Smooth muscle cell (in vitro differentiated cells): Measurements from ENCODE around the gene SCAMP1. TPM values are rescaled to one million over a fixed set of nuclear protein-coding genes. Genes with fewer than 3 reads are reported as not detected.

Experiments used
- DNase-seq: peaks from one replicate; lab custom pipeline; 2025; ENCODE audit not compliant: unreplicated experiment; lab: John Stamatoyannopoulos, UW
- H2AFZ ChIP-seq: fragments of 200-600 bp; sonication (generic); 2 replicates; pipeline ENCODE4 v1.6.0; 2016; ENCODE audit warnings: antibody characterized with exemption, low read depth, mild to moderate bottlenecking
- H3F3A ChIP-seq: fragments of 200-600 bp; sonication (generic); 2 replicates; pipeline ENCODE4 v1.6.0; 2017; ENCODE audit warnings: antibody characterized with exemption, low read depth
- H3K27ac ChIP-seq: fragments of 200-600 bp; sonication (generic); 2 replicates; pipeline ENCODE4 v1.5.1; 2016; ENCODE audit warnings: low read depth, mild to moderate bottlenecking
- H3K27me3 ChIP-seq: fragments of 200-600 bp; sonication (generic); 2 replicates; pipeline ENCODE4 v1.6.1; 2016; ENCODE audit warnings: low read depth, mild to moderate bottlenecking
- H3K36me3 ChIP-seq: fragments of 200-600 bp; sonication (generic); 2 replicates; pipeline ENCODE4 v1.5.1; 2016; ENCODE audit warnings: low read depth
- H3K4me1 ChIP-seq: fragments of 200-600 bp; sonication (generic); 2 replicates; pipeline ENCODE4 v1.5.1; 2016; ENCODE audit warnings: low read depth
- H3K4me2 ChIP-seq: fragments of 200-600 bp; sonication (generic); 2 replicates; pipeline ENCODE4 v1.6.0; 2016; ENCODE audit warnings: mild to moderate bottlenecking
- H3K4me3 ChIP-seq: fragments of 200-600 bp; sonication (generic); 2 replicates; pipeline ENCODE4 v1.5.1; 2016; ENCODE audit warnings: mild to moderate bottlenecking
- H3K79me2 ChIP-seq: fragments of 200-600 bp; sonication (generic); 2 replicates; pipeline ENCODE4 v1.6.0; 2016; ENCODE audit warnings: low read depth, mild to moderate bottlenecking
- H3K9ac ChIP-seq: fragments of 200-600 bp; sonication (generic); 2 replicates; pipeline ENCODE4 v1.6.0; 2016; ENCODE audit warnings: low read depth
- H3K9me3 ChIP-seq: fragments of 200-600 bp; sonication (generic); replicated peaks from 2 replicates; pipeline ENCODE4 v1.5.1; 2016; ENCODE audit warnings: low read depth
- H4K20me1 ChIP-seq: fragments of 200-600 bp; sonication (generic); 2 replicates; pipeline ENCODE4 v1.6.0; 2016; ENCODE audit warnings: low read depth
- CTCF ChIP-seq: fragments of 200-600 bp; sonication (generic); IDR thresholded peaks from 2 replicates; pipeline ENCODE4 v1.5.1; 2017; ENCODE audit warnings: borderline replicate concordance, mild to moderate bottlenecking, antibody characterized with exemption; ENCODE audit not compliant: insufficient read depth, poor library complexity, severe bottlenecking
- WGBS: methylation state at CpG from one replicate; pipeline ENCODE4 v1.1.7; 2016; ENCODE audit warnings: low lambda C conversion rate; 5-methylcytosine and 5-hydroxymethylcytosine counted together
- polyA plus RNA-seq: library from polyadenylated mRNA; unstranded; fragments of >200 nt; fragmentation: Nextera tagmentation; extraction: Ambion mirVana; gene quantifications from 2 replicates; pipeline ENCODE4 v1.2.1, GENCODE V29; 2016
- total RNA-seq: library from RNA; depleted of rRNA; stranded (reverse); fragments of >200 nt; gene quantifications from 2 replicates; pipeline ENCODE4 v1.2.3, GENCODE V29; 2014

Gene SCAMP1
- total and polyA plus RNA-seq, 2 experiments from 2014 or later: 21.0 to 45.6 TPM

- H3K4me2 ChIP-seq: no peak overlapping the region
- H3K27me3 ChIP-seq: no peaks in the 10 kb centered on the region
- H3K4me3 ChIP-seq: no peak overlapping the region
- no peak for DNase-seq
- H3K36me3 ChIP-seq: peaks cover 5% of the 10 kb centered on the region
- no peaks in the 10 kb centered on the region for H3K9me3 ChIP-seq
- H2AFZ ChIP-seq: no peak overlapping the region
- no peak overlapping the region for H3K9ac ChIP-seq
- H3K4me1 ChIP-seq: no peaks in the 10 kb centered on the region
- no peak overlapping the region for H3K27ac ChIP-seq
- H3F3A ChIP-seq: no peaks in the 10 kb centered on the region
- H3K79me2 ChIP-seq: no peaks in the 10 kb centered on the region
- 93% methylated on average over 3 of the region's 3 CpGs for WGBS
- peaks cover 4% of the 10 kb centered on the region for H4K20me1 ChIP-seq
- no peak for TF ChIP-seq CTCF
These were observed 64.2 kb downstream of the SCAMP1 start for GRCh38 chr5:78424665-78425064.

GRCh38 chr5:78429332-78429980 lies 69.0 kb downstream of the SCAMP1 start:
- DNase-seq: no peak
- no peak overlapping the region for H3K4me3 ChIP-seq
- H4K20me1 ChIP-seq: peaks cover 5% of the 10 kb centered on the region

GRCh38 chr5:78430866-78431265 lies 70.4 kb downstream of the SCAMP1 start:
- Histone ChIP-seq H3K9me3 (no peaks in the 10 kb centered on the region), H3K27ac (no peak overlapping the region), H3K79me2 (no peaks in the 10 kb centered on the region), H3K27me3 (no peaks in the 10 kb centered on the region), H3F3A (no peaks in the 10 kb centered on the region), H3K4me2 (no peak overlapping the region), H3K4me1 (no peaks in the 10 kb centered on the region), H3K36me3 (peaks cover 10% of the 10 kb centered on the region), H3K4me3 (no peak overlapping the region), H2AFZ (no peak overlapping the region), H4K20me1 (peaks cover 5% of the 10 kb centered on the region), H3K9ac (no peak overlapping the region)
- TF ChIP-seq CTCF: no peak
- DNase-seq: no peak
- WGBS: 81% methylated on average over 1 of the region's 1 CpG

More at GRCh38 chr5:78429332-78429980, 69.0 kb downstream of the SCAMP1 start:
- no peak for TF ChIP-seq CTCF
- no peak overlapping the region for H3K27ac ChIP-seq
- H3F3A ChIP-seq: no peaks in the 10 kb centered on the region
- no peaks in the 10 kb centered on the region for H3K79me2 ChIP-seq
- no peaks in the 10 kb centered on the region for H3K9me3 ChIP-seq
- H3K4me2 ChIP-seq: no peak overlapping the region
- no peak overlapping the region for H2AFZ ChIP-seq
- no peak overlapping the region for H3K9ac ChIP-seq
- peaks cover 10% of the 10 kb centered on the region for H3K36me3 ChIP-seq
- no peaks in the 10 kb centered on the region for H3K27me3 ChIP-seq
- 93% methylated on average over 2 of the region's 2 CpGs for WGBS
- H3K4me1 ChIP-seq: no peaks in the 10 kb centered on the region

GRCh38 chr5:78433972-78434371 lies 73.6 kb downstream of the SCAMP1 start:
- H3K4me1 ChIP-seq: no peaks in the 10 kb centered on the region
- DNase-seq: no peak
- no peaks in the 10 kb centered on the region for H3K79me2 ChIP-seq
- no peak overlapping the region for H2AFZ ChIP-seq
- H3K27me3 ChIP-seq: no peaks in the 10 kb centered on the region
- H4K20me1 ChIP-seq: peaks cover 5% of the 10 kb centered on the region
- H3K36me3 ChIP-seq: peaks cover 6% of the 10 kb centered on the region
- no peak overlapping the region for H3K27ac ChIP-seq
- H3K9me3 ChIP-seq: no peaks in the 10 kb centered on the region
- H3K9ac ChIP-seq: no peak overlapping the region
- H3K4me3 ChIP-seq: no peak overlapping the region
- H3F3A ChIP-seq: no peaks in the 10 kb centered on the region
- no peak overlapping the region for H3K4me2 ChIP-seq
- TF ChIP-seq CTCF: no peak
